Activated T-helper 1 cell treated with anti-CD3 and anti-CD28 coated beads, Interleukin-12 subunit alpha, Interleukin-12 subunit beta, Interleukin-2, Interleukin-4 antibody, amounts not matched to agents 30 ng/mL and 10 ng/mL and 1 ng/mL, durations not matched to agents 14 hours and 24 hours and 36 hours (primary cell): ENCODE measurements around the gene TIGD3. TPM values are rescaled to one million over a fixed set of nuclear protein-coding genes. Genes with fewer than 3 reads are reported as not detected.
A peak's percentile ranks its signal among the peaks of the same experiment; 100 is the strongest.
"Not testable (repeated sequence)": the region's sequence is repeated elsewhere in the genome, so short reads cannot be mapped to it uniquely, and the experiment has no call there.

Experiments used
- DNase-seq: peaks from one replicate; pipeline ENCODE4 v3.0.0; 2021; ENCODE audit warnings: low spot score
- H3K27ac Mint-ChIP-seq: one replicate; pipeline ENCODE4 v1.8.0; 2021; ENCODE audit warnings: mild to moderate bottlenecking, mixed read lengths
- H3K27me3 Mint-ChIP-seq: one replicate; pipeline ENCODE4 v1.8.0; 2022; ENCODE audit warnings: mild to moderate bottlenecking, moderate library complexity, mixed read lengths; ENCODE audit not compliant: insufficient read depth
- H3K36me3 Mint-ChIP-seq: one replicate; pipeline ENCODE4 v1.8.0; 2021; ENCODE audit warnings: low read depth, mixed read lengths
- H3K4me1 Mint-ChIP-seq: one replicate; pipeline ENCODE4 v1.8.0; 2021; ENCODE audit warnings: low read depth, mixed read lengths
- H3K4me3 Mint-ChIP-seq: one replicate; pipeline ENCODE4 v1.8.0; 2021; ENCODE audit warnings: mild to moderate bottlenecking, moderate library complexity, mixed read lengths
- H3K9me3 Mint-ChIP-seq: one replicate; pipeline ENCODE4 v1.8.0; 2021; ENCODE audit warnings: mixed read lengths
- intact Hi-C: fragments of 100-400 bp; cut with micrococcal nuclease; formaldehyde crosslinking; loops from one replicate; pipeline ENCODE4 v1.15.1; 2024
- total RNA-seq: library from RNA; stranded (reverse); gene quantifications from 2 replicates; pipeline ENCODE4 v1.2.3, GENCODE V29; 2022

Gene TIGD3
- total RNA-seq, 1 donor from 2014 or later, result 1.1 TPM

DNA sequence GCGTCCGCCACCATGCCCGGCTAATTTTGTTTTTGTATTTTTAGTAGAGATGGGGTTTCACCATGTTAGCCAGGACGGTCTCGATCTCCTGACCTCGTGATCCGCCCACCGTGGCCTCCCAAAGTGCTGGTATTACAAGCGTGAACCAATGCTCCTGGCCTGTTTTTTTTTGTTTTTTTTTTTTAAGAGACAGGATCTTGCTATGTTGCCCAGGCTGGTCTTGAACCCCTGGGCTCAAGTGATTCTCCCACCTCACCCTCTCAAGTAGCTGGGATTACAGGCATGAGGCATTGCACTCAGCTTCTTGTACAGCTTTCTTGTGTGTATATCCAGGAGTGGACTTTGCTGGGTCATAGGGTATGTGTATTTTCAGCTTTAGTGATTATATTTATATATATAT is 22.0 kb upstream of the TIGD3 start:
- H3K27me3 Mint-ChIP-seq, H3K4me3 Mint-ChIP-seq, DNase-seq, H3K27ac Mint-ChIP-seq, H3K9me3 Mint-ChIP-seq: not testable (repeated sequence)
- Mint-ChIP-seq H3K4me1 (peaks cover 23% of the 10 kb centered on the region), H3K36me3 (peaks cover 12% of the 10 kb centered on the region)
- intact Hi-C loops, result loop anchor here (5.0 to 10.0 kb wide), 3 partner anchors 70 to 670 kb away; partner anchors contain the start of genes BANF1, CDC42BPG, EIF1AD and POLA2

DNA sequence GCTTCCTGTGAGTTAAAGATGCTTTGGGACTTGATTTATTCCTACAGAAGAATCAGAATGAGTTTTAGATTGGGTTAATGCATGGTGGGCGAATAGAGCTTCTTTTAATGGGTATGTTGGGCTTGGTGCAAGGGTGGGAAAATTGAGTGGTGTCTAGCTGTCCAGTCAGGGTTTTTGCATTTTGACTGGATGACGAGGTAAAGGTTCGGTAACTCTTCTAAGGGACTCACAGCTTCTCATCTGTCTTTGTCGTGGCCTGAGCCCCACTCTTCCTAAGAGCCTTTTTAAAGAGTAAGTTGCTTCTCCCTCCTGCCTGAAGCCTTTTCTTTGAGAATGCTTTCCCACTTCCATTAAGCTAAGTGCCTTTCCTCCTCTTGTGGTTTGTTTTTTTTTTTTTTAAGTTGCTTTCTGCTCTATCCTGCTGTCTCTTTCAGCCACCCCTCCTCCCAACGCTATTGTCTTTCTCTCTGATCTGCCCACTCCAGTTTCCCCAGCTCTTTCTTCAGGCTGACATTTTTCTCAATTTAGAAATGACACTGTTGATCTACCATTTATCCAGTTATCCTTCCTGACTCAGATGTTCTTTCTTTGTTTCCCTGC is 19.8 kb upstream of the TIGD3 start:
- Mint-ChIP-seq H3K9me3 (no peaks in the 10 kb centered on the region), H3K27me3 (peaks cover under 1% of the 10 kb centered on the region), H3K36me3 (peaks cover 20% of the 10 kb centered on the region)

GRCh38 chr11:65338676-65339075 is 15.9 kb upstream of the TIGD3 start:
- no peak for DNase-seq
- intact Hi-C loops, result loop anchor here (10.0 kb wide), 1 partner anchor 494 kb away; the partner anchor contains the start of gene CDC42BPG
- Mint-ChIP-seq H3K4me1 (peaks cover 33% of the 10 kb centered on the region), H3K27me3 (no peaks in the 10 kb centered on the region), H3K4me3 (no peak overlapping the region), H3K9me3 (no peaks in the 10 kb centered on the region), H3K36me3 (peaks cover 38% of the 10 kb centered on the region), H3K27ac (no peak overlapping the region)

More for the DNA sequence above, 19.8 kb upstream of the TIGD3 start:
- DNase-seq, result no peak
- intact Hi-C loops, result loop anchor here (5.0 to 10.0 kb wide), 3 partner anchors 72 to 668 kb away; partner anchors contain the start of genes BANF1, CDC42BPG, EIF1AD and POLA2
- H3K27ac Mint-ChIP-seq, result peak overlapping the region; percentile 77
- H3K4me3 Mint-ChIP-seq, result peak overlapping the region; percentile 96
- peaks cover 34% of the 10 kb centered on the region for H3K4me1 Mint-ChIP-seq

- DNase-seq, result no peak
- Mint-ChIP-seq H3K9me3 (no peaks in the 10 kb centered on the region), H3K4me3 (no peak overlapping the region), H3K27me3 (no peaks in the 10 kb centered on the region), H3K27ac (no peak overlapping the region), H3K4me1 (peaks cover 23% of the 10 kb centered on the region), H3K36me3 (peaks cover 43% of the 10 kb centered on the region)
- intact Hi-C loops, result no loop called here
Observed at GRCh38 chr11:65340226-65340625, 14.3 kb upstream of the TIGD3 start.

DNA sequence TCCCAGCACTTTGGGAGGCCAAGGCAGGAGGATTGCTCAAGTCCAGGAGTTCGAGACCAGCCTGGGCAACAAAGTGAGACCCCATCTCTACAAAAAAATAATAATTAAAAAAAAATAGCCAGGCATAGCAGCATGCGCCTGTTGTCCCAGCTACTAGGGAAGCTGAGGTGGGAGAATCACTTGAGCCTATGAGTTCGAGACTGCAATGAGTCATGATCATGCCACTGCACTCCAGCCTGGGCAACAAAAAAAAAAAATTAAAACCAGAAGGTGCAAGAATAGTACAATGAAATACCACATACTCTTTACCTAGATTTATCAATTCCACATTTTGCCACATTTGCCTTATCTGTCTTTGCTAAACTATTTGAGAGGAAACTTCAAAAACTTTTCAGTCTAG is 12.7 kb upstream of the TIGD3 start:
- H3K9me3 Mint-ChIP-seq, result no peaks in the 10 kb centered on the region
- peaks cover 50% of the 10 kb centered on the region for H3K36me3 Mint-ChIP-seq
- H3K4me3 Mint-ChIP-seq, result no peak overlapping the region
- intact Hi-C loops, result no loop called here
- peaks cover 19% of the 10 kb centered on the region for H3K4me1 Mint-ChIP-seq
- H3K27ac Mint-ChIP-seq, result no peak overlapping the region
- no peaks in the 10 kb centered on the region for H3K27me3 Mint-ChIP-seq
- DNase-seq, result no peak

DNA sequence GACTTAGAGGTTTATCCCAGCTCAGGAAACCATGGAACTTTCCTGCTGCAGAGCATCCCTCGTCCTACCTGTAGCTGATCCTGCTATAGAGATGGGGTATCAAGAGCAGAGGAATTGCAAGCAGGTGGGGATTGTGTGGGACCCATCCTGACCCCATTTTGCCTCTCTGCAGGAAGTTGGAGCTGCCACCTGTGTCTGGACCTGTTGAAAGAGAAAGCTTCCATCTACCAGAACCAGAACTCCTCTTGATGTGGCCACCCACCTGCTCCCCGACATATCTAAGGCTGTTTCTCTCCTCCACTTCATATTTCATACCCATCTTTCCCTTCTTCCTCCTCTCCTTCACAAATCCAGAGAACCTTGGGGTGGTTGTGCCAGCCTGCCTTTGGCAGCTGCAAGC is 3.0 kb upstream of the TIGD3 start:
- intact Hi-C loops, result no loop called here
- Mint-ChIP-seq H3K27ac (peak overlapping the region; percentile 81), H3K36me3 (peaks cover 20% of the 10 kb centered on the region)

DNA sequence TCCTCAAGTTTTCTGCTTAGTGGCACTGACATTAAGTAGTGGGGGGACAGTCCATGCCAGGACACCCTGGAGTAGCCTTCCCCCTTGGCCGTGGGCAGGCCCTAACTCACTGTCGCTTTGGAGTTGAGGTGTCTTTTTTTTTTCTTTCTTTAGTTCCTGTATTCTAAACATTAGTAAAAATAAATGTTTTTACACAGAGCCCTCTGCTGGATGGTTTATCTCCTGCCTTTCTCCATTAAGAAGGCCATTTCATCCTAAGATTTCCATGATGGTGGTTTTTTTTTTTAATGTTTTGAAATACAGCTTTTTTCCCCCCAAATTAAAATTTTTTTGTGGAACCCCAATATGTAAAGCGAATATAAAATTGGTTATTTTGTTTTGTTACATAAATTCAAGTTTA is 1.8 kb upstream of the TIGD3 start:
- intact Hi-C loops, result no loop called here
- H3K4me1 Mint-ChIP-seq, result peaks cover 8% of the 10 kb centered on the region
- DNase-seq, result no peak
- no peak overlapping the region for H3K27ac Mint-ChIP-seq
- peaks cover 17% of the 10 kb centered on the region for H3K36me3 Mint-ChIP-seq
- H3K4me3 Mint-ChIP-seq, result no peak overlapping the region
- H3K27me3 Mint-ChIP-seq, result peaks cover 12% of the 10 kb centered on the region
- H3K9me3 Mint-ChIP-seq, result no peaks in the 10 kb centered on the region

More for the DNA sequence above, 3.0 kb upstream of the TIGD3 start:
- H3K4me1 Mint-ChIP-seq, result peaks cover 8% of the 10 kb centered on the region
- DNase-seq, result no peak
- H3K4me3 Mint-ChIP-seq, result no peak overlapping the region
- H3K27me3 Mint-ChIP-seq, result peaks cover 5% of the 10 kb centered on the region
- no peaks in the 10 kb centered on the region for H3K9me3 Mint-ChIP-seq

DNA sequence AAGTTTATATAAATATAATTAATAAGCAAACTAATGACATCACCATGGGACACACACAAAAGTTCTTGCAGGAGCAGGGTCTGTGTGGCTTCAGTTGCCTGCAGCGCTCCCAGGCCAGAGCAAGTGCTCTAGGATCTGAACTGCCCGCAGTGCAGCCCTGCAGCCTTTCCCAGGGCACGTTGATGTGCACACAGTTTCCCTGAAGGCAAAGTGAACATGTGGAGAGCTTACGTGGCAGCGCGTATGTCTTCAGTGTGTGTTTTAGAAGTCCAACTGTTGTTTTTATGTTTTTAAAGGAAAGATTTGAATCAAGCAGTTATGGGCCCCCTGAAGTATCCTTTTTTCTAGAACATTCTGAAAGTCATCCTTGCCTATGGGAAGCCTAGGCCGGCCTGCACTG is 1.2 kb upstream of the TIGD3 start:
- Mint-ChIP-seq H3K4me1 (peaks cover 8% of the 10 kb centered on the region), H3K27me3 (peaks cover 16% of the 10 kb centered on the region), H3K4me3 (peak overlapping the region; percentile 40), H3K9me3 (no peaks in the 10 kb centered on the region), H3K27ac (peak overlapping the region; percentile 63), H3K36me3 (peaks cover 17% of the 10 kb centered on the region)
- intact Hi-C loops, result no loop called here
- DNase-seq, result no peak

- intact Hi-C loops, result loop anchor here (1.0 to 2.0 kb wide), 6 partner anchors 21 to 261 kb away; partner anchors contain the start of genes CDC42EP2, DPF2, PCNX3 and SLC25A45
- no peak for DNase-seq
- Mint-ChIP-seq H3K27ac (peak overlapping the region; percentile 63), H3K27me3 (peaks cover 16% of the 10 kb centered on the region), H3K36me3 (peaks cover 12% of the 10 kb centered on the region), H3K4me3 (peak overlapping the region; percentile 40), H3K9me3 (no peaks in the 10 kb centered on the region), H3K4me1 (peaks cover 8% of the 10 kb centered on the region)
Observed at GRCh38 chr11:65353900-65354264, 669 bp upstream of the TIGD3 start.

DNA sequence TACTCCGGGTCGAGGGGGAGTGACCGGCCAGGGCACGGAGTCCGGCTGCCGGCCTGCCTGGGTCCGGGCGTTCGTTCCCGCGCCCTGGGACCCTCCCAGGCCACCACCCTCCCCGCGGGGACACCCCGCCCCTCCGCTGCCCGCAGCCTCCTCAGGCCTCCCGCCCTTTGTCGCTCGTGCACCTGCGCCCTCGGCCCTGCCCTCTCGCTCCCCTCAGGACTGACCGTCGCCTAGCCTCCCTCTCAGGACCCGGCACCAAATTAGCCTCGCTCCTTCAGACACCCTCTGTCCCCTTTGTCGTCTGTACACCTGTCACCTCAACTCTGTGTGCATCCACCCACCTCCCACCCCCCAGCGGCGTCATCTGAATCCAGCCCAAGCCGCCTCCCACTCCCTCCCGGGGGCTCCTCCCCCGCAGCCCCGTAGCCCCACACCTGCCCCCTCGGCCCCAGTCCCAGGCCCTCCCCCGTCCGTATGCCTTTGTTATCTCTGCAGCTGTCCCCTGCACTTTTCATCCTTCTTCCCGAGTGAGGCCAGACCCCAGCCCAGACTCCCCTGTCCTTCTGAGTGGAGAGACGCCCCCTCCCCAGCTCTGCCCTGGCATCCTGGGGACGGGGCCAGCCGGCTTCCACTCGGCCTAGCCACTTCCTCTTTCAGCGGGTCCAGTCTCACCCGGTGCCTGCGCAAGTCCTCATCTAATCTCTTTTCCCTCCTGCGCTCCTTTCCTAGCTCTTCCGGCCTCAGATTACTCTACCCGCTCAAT is 643 bp downstream of the TIGD3 start:
- no peaks in the 10 kb centered on the region for H3K9me3 Mint-ChIP-seq
- peaks cover 8% of the 10 kb centered on the region for H3K4me1 Mint-ChIP-seq
- DNase-seq, result peak; percentile 24
- peak overlapping the region; percentile 81 for H3K27ac Mint-ChIP-seq
- intact Hi-C loops, result loop anchor here (2.0 kb wide), 2 partner anchors 28 to 40 kb away; partner anchors contain the start of genes CDC42EP2 and SLC25A45
- peak overlapping the region; percentile 89 for H3K4me3 Mint-ChIP-seq
- H3K27me3 Mint-ChIP-seq, result peaks cover 17% of the 10 kb centered on the region
- peaks cover 9% of the 10 kb centered on the region for H3K36me3 Mint-ChIP-seq

DNA sequence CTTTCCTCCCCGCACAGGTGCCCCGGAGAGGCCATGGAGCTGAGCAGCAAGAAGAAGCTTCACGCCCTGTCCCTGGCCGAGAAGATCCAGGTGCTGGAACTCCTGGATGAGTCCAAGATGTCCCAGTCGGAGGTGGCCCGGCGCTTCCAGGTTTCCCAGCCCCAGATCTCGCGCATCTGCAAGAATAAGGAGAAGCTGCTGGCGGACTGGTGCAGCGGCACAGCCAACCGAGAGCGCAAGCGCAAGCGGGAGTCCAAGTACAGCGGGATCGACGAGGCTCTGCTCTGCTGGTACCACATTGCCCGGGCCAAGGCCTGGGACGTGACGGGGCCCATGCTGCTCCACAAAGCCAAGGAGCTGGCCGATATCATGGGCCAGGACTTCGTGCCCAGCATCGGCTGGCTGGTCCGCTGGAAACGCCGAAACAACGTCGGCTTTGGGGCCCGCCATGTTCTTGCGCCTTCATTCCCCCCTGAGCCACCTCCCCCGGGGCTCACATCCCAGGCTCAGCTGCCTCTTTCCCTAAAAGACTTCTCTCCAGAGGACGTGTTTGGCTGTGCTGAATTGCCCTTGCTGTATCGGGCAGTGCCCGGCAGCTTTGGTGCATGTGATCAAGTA is 1.3 kb downstream of the TIGD3 start:
- Mint-ChIP-seq H3K9me3 (no peaks in the 10 kb centered on the region), H3K4me3 (peak overlapping the region; percentile 89), H3K27ac (peak overlapping the region; percentile 81), H3K4me1 (peaks cover 8% of the 10 kb centered on the region), H3K27me3 (peaks cover 17% of the 10 kb centered on the region), H3K36me3 (peaks cover 9% of the 10 kb centered on the region)
- no peak for DNase-seq
- intact Hi-C loops, result loop anchor here (2.0 kb wide), 2 partner anchors 27 to 41 kb away; partner anchors contain the start of genes CDC42EP2 and SLC25A45

- no peak for DNase-seq
- no peaks in the 10 kb centered on the region for H3K9me3 Mint-ChIP-seq
- H3K4me1 Mint-ChIP-seq, result peaks cover 8% of the 10 kb centered on the region
- peak overlapping the region; percentile 81 for H3K4me3 Mint-ChIP-seq
- intact Hi-C loops, result no loop called here
- H3K27ac Mint-ChIP-seq, result no peak overlapping the region
- peaks cover 9% of the 10 kb centered on the region for H3K36me3 Mint-ChIP-seq
- peaks cover 17% of the 10 kb centered on the region for H3K27me3 Mint-ChIP-seq
Observed at GRCh38 chr11:65356394-65356972, 1.9 kb downstream of the TIGD3 start.
